Head of caudate nucleus (tissue), 42 donors: ENCODE data around the gene INHBC.
"Not testable (repeated sequence)": the region's sequence is repeated elsewhere in the genome, so short reads cannot be mapped to it uniquely, and the experiment has no call there.

Experiments used
- DNase-seq, 42 donors: peaks; one replicate each; pipeline versions ENCODE4 v3.0.0 to v3.0.0-alpha.2; 2020 to 2021; ENCODE audit warnings: mixed read lengths in 7 of 42
- intact Hi-C: fragments of 100-400 bp; cut with DNase I; formaldehyde crosslinking; loops from one replicate; pipeline ENCODE4 v1.15.0; 2022

INHBC gene

DNA sequence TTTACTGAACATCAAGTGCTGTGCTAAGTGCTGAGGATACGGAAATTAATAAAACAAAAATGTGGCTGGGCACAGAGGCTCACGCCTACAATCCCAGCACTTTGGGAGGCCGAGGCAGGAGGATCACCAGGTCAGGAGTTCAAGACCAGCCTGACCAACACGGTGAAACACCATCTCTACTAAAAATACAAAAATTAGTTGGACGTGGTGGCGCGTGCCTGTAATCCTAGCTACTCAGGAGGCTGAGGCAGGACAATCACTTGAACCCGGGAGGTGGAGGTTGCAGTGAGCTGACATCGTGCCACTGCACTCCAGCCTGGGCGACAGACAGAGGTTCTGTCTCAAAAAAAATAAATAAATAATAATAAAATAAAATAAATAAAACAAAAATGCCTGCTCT is 7.6 kb upstream of the INHBC start:
- DNase-seq, intact Hi-C loops: not testable (repeated sequence)

DNA sequence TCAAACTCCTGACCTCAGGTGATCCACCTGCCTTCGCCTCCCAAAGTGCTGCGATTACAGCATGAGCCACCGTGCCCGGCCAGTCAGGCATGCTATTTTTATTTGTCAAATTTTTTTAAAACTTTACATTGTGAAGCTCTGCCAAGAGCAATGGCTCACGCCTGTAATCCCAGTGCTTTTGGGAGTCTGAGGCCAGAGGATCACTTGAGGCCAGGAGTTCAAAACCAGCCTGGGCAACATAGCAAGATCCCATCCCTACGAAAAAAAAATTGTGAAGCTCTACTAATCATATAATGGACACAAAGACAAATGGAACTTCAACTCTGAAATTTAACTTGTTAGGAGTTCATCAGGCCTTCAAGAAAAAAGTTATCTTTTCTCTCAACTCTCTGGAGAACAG is 5.6 kb upstream of the INHBC start:
- intact Hi-C loops = no loop called here

DNA sequence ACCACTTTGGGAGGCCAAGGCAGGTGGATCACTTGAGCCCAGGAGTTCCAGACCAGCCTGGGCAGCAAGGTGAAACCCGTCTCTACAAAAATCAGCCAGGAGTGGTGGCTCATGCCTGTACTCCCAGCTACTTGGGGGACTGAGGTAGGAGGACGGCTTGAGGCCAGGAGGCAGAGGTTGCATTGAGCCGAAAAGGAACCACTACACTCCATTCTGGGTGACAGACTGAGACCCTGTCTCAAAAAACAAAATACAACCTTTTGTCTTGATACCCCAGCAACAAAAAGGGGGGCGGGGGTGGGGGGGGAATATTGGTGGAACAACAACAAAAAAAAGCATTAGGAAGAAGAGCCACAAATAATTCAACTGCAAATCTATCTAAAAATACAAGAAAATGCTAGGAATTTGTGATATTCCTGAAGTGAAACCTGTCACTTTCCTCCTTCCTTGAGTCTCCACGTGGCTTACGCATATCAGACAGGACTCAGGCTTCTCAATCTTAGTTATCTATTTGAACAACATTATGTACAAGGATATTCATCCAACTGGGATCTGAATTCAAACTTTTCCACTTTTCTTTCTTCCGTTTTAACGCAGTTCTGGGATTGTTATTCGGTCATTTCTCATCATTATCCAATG is 5.0 kb upstream of the INHBC start:
- no peak for DNase-seq
- intact Hi-C loops = no loop called here

More for the DNA sequence above, 5.6 kb upstream of the INHBC start:
- no peak for DNase-seq

GRCh38 chr12:57430112-57430930 is 4.3 kb upstream of the INHBC start:
- DNase-seq = peak in 29 of 42 donors; percentile 6 to 62 (median 29)
- intact Hi-C loops = no loop called here

- intact Hi-C loops = no loop called here
- DNase-seq = peak; percentile 87 to 98 (median 96)
Measured at GRCh38 chr12:57430931-57431566, 3.5 kb upstream of the INHBC start, which contains the start of gene R3HDM2. Gene R3HDM2 (minus strand): TSS chr12:57431043. CDS start chr12:57310428, 120,615 bp downstream.

GRCh38 chr12:57431654-57432188 is 2.9 kb upstream of the INHBC start:
- DNase-seq = peak in 1 of 42 donors; percentile 18
- intact Hi-C loops = no loop called here

- no peak for DNase-seq
- intact Hi-C loops = no loop called here
Measured at GRCh38 chr12:57433370-57433769, 1.2 kb upstream of the INHBC start.

- intact Hi-C loops = no loop called here
- DNase-seq = no peak
Measured at GRCh38 chr12:57435293-57435692, 709 bp downstream of the INHBC start.

DNA sequence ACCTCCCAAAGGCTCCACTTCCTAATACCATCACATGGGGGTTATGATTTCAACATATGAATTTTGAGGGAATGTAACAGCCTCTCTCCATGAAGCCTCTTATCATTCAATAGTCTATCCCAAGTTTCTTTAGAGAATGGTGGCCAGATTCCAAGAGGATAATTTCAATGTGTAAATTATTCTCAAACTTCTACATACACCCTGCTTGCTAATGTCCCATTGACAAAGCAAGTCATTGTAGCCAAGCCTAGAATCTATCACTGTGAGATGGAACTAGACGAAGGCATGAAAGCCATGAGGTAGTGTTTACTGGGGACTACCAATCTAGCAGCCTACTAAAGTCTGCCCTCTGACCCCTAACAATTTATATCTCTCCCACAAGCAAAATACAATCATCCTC is 3.8 kb downstream of the INHBC start:
- no peak for DNase-seq
- intact Hi-C loops = no loop called here

GRCh38 chr12:57439762-57440266 is 5.2 kb downstream of the INHBC start:
- no peak for DNase-seq
- intact Hi-C loops = no loop called here

DNA sequence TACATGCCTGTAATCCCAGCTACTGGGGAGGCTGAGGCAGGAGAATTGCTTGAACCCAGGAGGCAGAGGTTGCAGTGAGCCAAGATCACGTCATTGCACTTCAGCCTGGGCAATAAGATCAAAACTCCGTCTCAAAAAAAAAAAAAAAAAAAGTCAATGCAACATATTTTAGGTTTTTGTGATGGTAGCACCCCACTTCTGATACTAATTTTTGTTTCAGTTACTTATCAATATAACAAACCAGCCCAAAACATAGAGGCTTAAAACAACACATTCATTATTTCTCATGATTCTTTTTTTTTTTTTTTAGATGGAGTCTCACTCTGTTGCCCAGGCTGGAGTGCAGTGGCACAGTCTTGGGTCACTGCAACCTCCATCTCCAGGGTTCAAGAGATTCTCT is 6.8 kb downstream of the INHBC start:
- DNase-seq, intact Hi-C loops: not testable (repeated sequence)

GRCh38 chr12:57441846-57442427 is 7.4 kb downstream of the INHBC start:
- DNase-seq = no peak
- intact Hi-C loops = no loop called here

DNA sequence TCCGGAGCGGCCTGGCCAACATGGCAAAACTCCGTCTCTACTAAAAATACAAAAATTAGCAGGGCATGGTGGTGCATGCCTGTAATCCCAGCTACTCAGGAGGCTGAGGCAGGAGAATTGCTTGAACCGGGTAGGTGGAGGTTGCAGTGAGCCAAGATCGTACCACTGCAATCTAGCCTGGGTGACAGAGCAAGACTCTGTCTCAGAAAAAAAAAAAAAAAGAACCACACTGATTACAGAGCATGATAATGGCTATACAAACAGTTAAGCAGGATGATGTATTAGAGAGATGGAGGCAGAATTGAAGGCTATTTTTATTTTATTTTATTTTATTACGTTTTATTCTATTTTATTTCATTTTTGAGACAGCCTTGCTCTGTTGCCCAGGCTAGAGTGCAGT is 9.8 kb downstream of the INHBC start:
- intact Hi-C loops, DNase-seq: not testable (repeated sequence)

GRCh38 chr12:57444744-57445143 is 10.2 kb downstream of the INHBC start:
- no peak for DNase-seq
- intact Hi-C loops = no loop called here

GRCh38 chr12:57446292-57446960 is 11.8 kb downstream of the INHBC start:
- DNase-seq = no peak
- intact Hi-C loops = no loop called here

GRCh38 chr12:57448669-57449068 is 14.1 kb downstream of the INHBC start:
- no peak for DNase-seq
- intact Hi-C loops = no loop called here

DNA sequence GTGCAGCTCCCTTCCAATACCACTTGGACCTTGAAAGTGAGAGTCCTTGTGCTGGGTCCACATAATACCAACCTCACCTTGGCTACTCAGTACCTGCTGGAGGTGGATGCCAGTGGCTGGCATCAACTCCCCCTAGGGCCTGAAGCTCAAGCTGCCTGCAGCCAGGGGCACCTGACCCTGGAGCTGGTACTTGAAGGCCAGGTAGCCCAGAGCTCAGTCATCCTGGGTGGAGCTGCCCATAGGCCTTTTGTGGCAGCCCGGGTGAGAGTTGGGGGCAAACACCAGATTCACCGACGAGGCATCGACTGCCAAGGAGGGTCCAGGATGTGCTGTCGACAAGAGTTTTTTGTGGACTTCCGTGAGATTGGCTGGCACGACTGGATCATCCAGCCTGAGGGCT is 14.8 kb downstream of the INHBC start:
- intact Hi-C loops = no loop called here

GRCh38 chr12:57450057-57450456 is 15.5 kb downstream of the INHBC start:
- intact Hi-C loops = loop anchor here (5.0 to 10.0 kb wide), 2 partner anchors 143 to 225 kb away; partner anchors contain the start of gene SHMT2

More for the DNA sequence above, 14.8 kb downstream of the INHBC start:
- no peak for DNase-seq

More at GRCh38 chr12:57450057-57450456, 15.5 kb downstream of the INHBC start:
- DNase-seq = no peak
